ENCODE measurements around the gene L3MBTL3.
"Not testable (repeated sequence)": the region's sequence is repeated elsewhere in the genome, so short reads cannot be mapped to it uniquely, and the experiment has no call there.

Gene L3MBTL3

GRCh38 chr6:130147111-130147510 lies 128.7 kb downstream of the L3MBTL3 start:
- no peak for DNase-seq

- no peak for DNase-seq
Observed at GRCh38 chr6:130148181-130148580, 129.8 kb downstream of the L3MBTL3 start.

GRCh38 chr6:130149016-130149415 lies 130.6 kb downstream of the L3MBTL3 start:
- not testable (repeated sequence) for DNase-seq

GRCh38 chr6:130150906-130151305 lies 132.5 kb downstream of the L3MBTL3 start:
- DNase-seq: no peak

- no peak for DNase-seq
Observed at GRCh38 chr6:130152908-130153510, 134.6 kb downstream of the L3MBTL3 start.

GRCh38 chr6:130156908-130157307 lies 138.5 kb downstream of the L3MBTL3 start:
- no peak for DNase-seq

- DNase-seq: no peak
Observed at GRCh38 chr6:130158056-130158455, 139.7 kb downstream of the L3MBTL3 start.

- no peak for DNase-seq
Observed at GRCh38 chr6:130158548-130158947, 140.2 kb downstream of the L3MBTL3 start.

- no peak for DNase-seq
Observed at GRCh38 chr6:130159956-130160355, 141.6 kb downstream of the L3MBTL3 start.

- no peak for DNase-seq
Observed at GRCh38 chr6:130161683-130162404, 143.5 kb downstream of the L3MBTL3 start.

GRCh38 chr6:130162421-130162820 lies 144.0 kb downstream of the L3MBTL3 start:
- DNase-seq: no peak

GRCh38 chr6:130163266-130163665 lies 144.9 kb downstream of the L3MBTL3 start:
- no peak for DNase-seq

- no peak for DNase-seq
Observed at GRCh38 chr6:130164251-130164650, 145.9 kb downstream of the L3MBTL3 start.

GRCh38 chr6:130167655-130168054 lies 149.3 kb downstream of the L3MBTL3 start:
- DNase-seq: no peak

- not testable (repeated sequence) for DNase-seq
Observed at GRCh38 chr6:130170160-130170559, 151.8 kb downstream of the L3MBTL3 start.

- DNase-seq: not testable (repeated sequence)
Observed at GRCh38 chr6:130173377-130174004, 155.1 kb downstream of the L3MBTL3 start.

- DNase-seq: no peak
Observed at GRCh38 chr6:130176378-130176777, 158.0 kb downstream of the L3MBTL3 start.

- DNase-seq: no peak
Observed at GRCh38 chr6:130178692-130179091, 160.3 kb downstream of the L3MBTL3 start.

GRCh38 chr6:130182466-130182865 lies 164.1 kb downstream of the L3MBTL3 start:
- DNase-seq: no peak

- no peak for DNase-seq
Observed at GRCh38 chr6:130183271-130184222, 165.2 kb downstream of the L3MBTL3 start.

- no peak for DNase-seq
Observed at GRCh38 chr6:130185658-130186057, 167.3 kb downstream of the L3MBTL3 start.

- no peak for DNase-seq
Observed at GRCh38 chr6:130187335-130188206, 169.2 kb downstream of the L3MBTL3 start.
